IMR-90 (cell line): Measurements from ENCODE around the gene RIN1. TPM values are rescaled to one million over a fixed set of nuclear protein-coding genes. Genes with fewer than 3 reads are reported as not detected.

ENCODE experiments used
- ATAC-seq: fragments of 200-7000 bp; cut with Tn5 transposase; 2 replicates; pipeline ENCODE4 v1.9.1; 2020; ENCODE audit warnings: low read depth, mild to moderate bottlenecking, moderate library complexity
- BruUV-seq: library from RNA; stranded (reverse); fragments of 400-500 nt; replicated peaks from 2 replicates; lab custom pipeline; 2021; lab: Mats Ljungman, UMichigan
- CTCF ChIA-PET: fragments of 300-600 bp; formaldehyde crosslinking; extraction: SDS; loops from one replicate; lab custom pipeline; 2021; ENCODE audit warnings: antibody characterized with exemption; lab: Yijun Ruan, JAX
- POLR2A ChIA-PET: fragments of 300-600 bp; sonication (Branson Sonifier 250); formaldehyde crosslinking; loops from one replicate; lab custom pipeline; 2022; ENCODE audit warnings: antibody characterized with exemption; ENCODE audit not compliant: unreplicated experiment; lab: Charles Lee
- DNase-seq: peaks from one replicate; pipeline ENCODE4 v3.0.0; 2013
- H2AFZ ChIP-seq: replicated peaks from 2 replicates; pipeline ENCODE3; 2013; ENCODE audit warnings: low read length, mild to moderate bottlenecking; ENCODE audit not compliant: poor library complexity
- H2AK5ac ChIP-seq: 2 replicates; pipeline ENCODE4 v1.6.1; 2013; ENCODE audit warnings: low read depth, low read length, inconsistent platforms
- H2AK9ac ChIP-seq: replicated peaks from 2 replicates; pipeline ENCODE3; 2013; ENCODE audit warnings: mild to moderate bottlenecking, low read depth, low read length, moderate library complexity; ENCODE audit not compliant: poor library complexity
- H2BK120ac ChIP-seq: 2 replicates; pipeline ENCODE4 v1.6.1; 2013; ENCODE audit warnings: low read depth, low read length, inconsistent platforms
- H2BK15ac ChIP-seq: 3 replicates; pipeline ENCODE4 v1.6.1; 2013; ENCODE audit warnings: low read depth, low read length, inconsistent platforms
- H2BK20ac ChIP-seq: 2 replicates; pipeline ENCODE4 v1.6.1; 2013; ENCODE audit warnings: low read depth, mild to moderate bottlenecking, inconsistent platforms, low read length, moderate library complexity
- H2BK5ac ChIP-seq: 2 replicates; pipeline ENCODE4 v1.6.1; 2013; ENCODE audit warnings: mild to moderate bottlenecking, low read depth, low read length, inconsistent platforms; ENCODE audit not compliant: poor library complexity, severe bottlenecking
- H3K14ac ChIP-seq: replicated peaks from 2 replicates; pipeline ENCODE4 v1.6.1; 2013; ENCODE audit warnings: low read depth, low read length, inconsistent platforms
- H3K18ac ChIP-seq: 2 replicates; pipeline ENCODE4 v1.6.1; 2013; ENCODE audit warnings: low read depth, low read length, control low read depth
- H3K23ac ChIP-seq: 2 replicates; pipeline ENCODE4 v1.6.1; 2013; ENCODE audit warnings: low read depth, low read length, inconsistent platforms
- H3K27ac ChIP-seq: 2 replicates; pipeline ENCODE4 v1.5.1; 2013; ENCODE audit warnings: mild to moderate bottlenecking, control low read depth, low read length; ENCODE audit not compliant: insufficient read depth
- H3K27me3 ChIP-seq: 2 replicates; pipeline ENCODE4 v1.6.1; 2013; ENCODE audit warnings: low read length; ENCODE audit not compliant: control insufficient read depth, insufficient read depth
- H3K36me3 ChIP-seq: 2 replicates; pipeline ENCODE4 v1.6.1; 2013; ENCODE audit warnings: low read length, mixed read lengths; ENCODE audit not compliant: control insufficient read depth, insufficient read depth
- H3K4ac ChIP-seq: 2 replicates; pipeline ENCODE4 v1.6.1; 2013; ENCODE audit warnings: low read depth, low read length, inconsistent platforms
- H3K4me1 ChIP-seq: 2 replicates; pipeline ENCODE4 v1.6.1; 2013; ENCODE audit warnings: low read length, mixed read lengths; ENCODE audit not compliant: control insufficient read depth, insufficient read depth
- H3K4me2 ChIP-seq: 2 replicates; pipeline ENCODE4 v1.6.1; 2013; ENCODE audit warnings: low read depth, mild to moderate bottlenecking, control low read depth, low read length, moderate library complexity
- H3K4me3 ChIP-seq: 2 replicates; pipeline ENCODE4 v1.5.1; 2013; ENCODE audit warnings: low read depth, mild to moderate bottlenecking, control low read depth, low read length, moderate library complexity; ENCODE audit not compliant: insufficient read depth
- H3K56ac ChIP-seq: 2 replicates; pipeline ENCODE4 v1.6.1; 2013; ENCODE audit warnings: low read length, inconsistent platforms; ENCODE audit not compliant: insufficient read depth; ENCODE audit errors: extremely low read depth
- H3K79me1 ChIP-seq, 2 experiments: 2 replicates each; pipeline ENCODE4 v1.6.1; 2013; ENCODE audit warnings: low read length in 2 of 2, inconsistent platforms in 1 of 2, low read depth in 1 of 2
- H3K9ac ChIP-seq: 2 replicates; pipeline ENCODE4 v1.6.1; 2013; ENCODE audit warnings: low read depth, low read length, control low read depth
- H3K9me1 ChIP-seq: 2 replicates; pipeline ENCODE4 v1.6.1; 2013; ENCODE audit warnings: low read length, inconsistent platforms; ENCODE audit not compliant: insufficient read depth
- H3K9me3 ChIP-seq: 2 replicates; pipeline ENCODE4 v1.6.1; 2013; ENCODE audit warnings: low read length; ENCODE audit not compliant: control insufficient read depth, insufficient read depth
- H4K20me1 ChIP-seq: 2 replicates; pipeline ENCODE4 v1.6.1; 2013; ENCODE audit warnings: low read length, inconsistent platforms; ENCODE audit not compliant: insufficient read depth
- H4K5ac ChIP-seq: 2 replicates; pipeline ENCODE4 v1.6.1; 2013; ENCODE audit warnings: mild to moderate bottlenecking, low read depth, low read length, control low read depth
- H4K8ac ChIP-seq, 2 experiments: 2 replicates each; pipeline ENCODE4 v1.6.1; 2013; ENCODE audit warnings: low read depth in 2 of 2, low read length in 2 of 2, control low read depth in 1 of 2, inconsistent platforms in 1 of 2
- H4K91ac ChIP-seq: 2 replicates; pipeline ENCODE4 v1.6.1; 2013; ENCODE audit warnings: low read depth, low read length, inconsistent platforms; ENCODE audit not compliant: insufficient read depth
- BHLHE40 ChIP-seq: fragments of 150-350 bp; IDR thresholded peaks from 2 replicates; pipeline ENCODE4 v1.6.1; 2016; ENCODE audit warnings: mild to moderate bottlenecking, low read depth, low read length
- CEBPB ChIP-seq: IDR thresholded peaks from 2 replicates; pipeline ENCODE4 v1.6.1; 2012; ENCODE audit warnings: low read depth, low read length, improper control_type of control experiment
- CHD1 ChIP-seq: IDR thresholded peaks from 2 replicates; pipeline ENCODE4 v1.6.1; 2012; ENCODE audit warnings: low read depth, low read length, improper control_type of control experiment
- FOS ChIP-seq: fragments of 150-350 bp; IDR thresholded peaks from 2 replicates; pipeline ENCODE4 v1.6.1; 2016; ENCODE audit warnings: low read depth, low read length
- MAFK ChIP-seq: IDR thresholded peaks from 2 replicates; pipeline ENCODE4 v1.6.1; 2012; ENCODE audit warnings: low read depth, low read length, improper control_type of control experiment
- MAZ ChIP-seq: IDR thresholded peaks from 2 replicates; pipeline ENCODE4 v1.6.1; 2012; ENCODE audit warnings: low read depth, mild to moderate bottlenecking, low read length, improper control_type of control experiment, moderate library complexity, borderline replicate concordance
- MXI1 ChIP-seq: IDR thresholded peaks from 2 replicates; pipeline ENCODE4 v1.6.1; 2012; ENCODE audit warnings: low read depth, mild to moderate bottlenecking, low read length, moderate library complexity, borderline replicate concordance
- NFE2L2 ChIP-seq: fragments of 150-350 bp; IDR thresholded peaks from 2 replicates; pipeline ENCODE4 v1.6.1; 2016; ENCODE audit warnings: low read depth, mild to moderate bottlenecking, low read length
- RAD21 ChIP-seq: IDR thresholded peaks from 2 replicates; pipeline ENCODE4 v1.6.1; 2012; ENCODE audit warnings: low read length, improper control_type of control experiment
- RCOR1 ChIP-seq: IDR thresholded peaks from 2 replicates; pipeline ENCODE4 v1.6.1; 2012; ENCODE audit warnings: mild to moderate bottlenecking, low read length, improper control_type of control experiment; ENCODE audit not compliant: insufficient replicate concordance
- USF2 ChIP-seq: fragments of 150-350 bp; IDR thresholded peaks from 2 replicates; pipeline ENCODE4 v1.6.1; 2017; ENCODE audit warnings: mild to moderate bottlenecking, antibody characterized with exemption, low read length, low read depth
- WGBS, 2 experiments: methylation state at CpG; one replicate each; pipeline versions ENCODE4 v1.1.5 to v1.1.7; 2013; ENCODE audit warnings: missing lambda C conversion rate in 2 of 2; ENCODE audit not compliant: insufficient read length in 1 of 2; ENCODE audit errors: extremely low coverage in 2 of 2; 5-methylcytosine and 5-hydroxymethylcytosine counted together
- dilution Hi-C: fragments of 300-500 bp; cut with HindIII; formaldehyde crosslinking; loops from one replicate; pipeline ENCODE4 v1.14.3; 2018; ENCODE audit warnings: low sequenced_read_pairs; ENCODE audit not compliant: unreplicated experiment
- in situ Hi-C: fragments of 300-500 bp; cut with MboI; formaldehyde crosslinking; loops from 3 replicates; pipeline ENCODE4 v1.14.3; 2019; ENCODE audit warnings: low sequenced_read_pairs, inconsistent platforms, mixed read lengths
- intact Hi-C: fragments of 100-400 bp; cut with micrococcal nuclease; formaldehyde crosslinking; loops from 2 replicates; pipeline ENCODE4 v1.10.0; 2022
- polyA plus RNA-seq, 3 experiments: library from polyadenylated mRNA; depleted of rRNA; stranded (reverse); fragments of >200 nt; gene quantifications; 2 replicates each; pipeline ENCODE4 v1.2.3, GENCODE V29; 2012; ENCODE audit warnings: low replicate concordance in 1 of 3
- total RNA-seq: library from RNA; depleted of rRNA; stranded (reverse); fragments of >200 nt; gene quantifications from 2 replicates; pipeline ENCODE4 v1.2.3, GENCODE V29; 2012
- TF ChIP-seq, protein P1 (sequence below): fragments of 150-350 bp; IDR thresholded peaks from 2 replicates; pipeline ENCODE4 v1.6.1; 2016; ENCODE audit warnings: low read depth, mild to moderate bottlenecking, low read length, moderate library complexity, borderline replicate concordance

Gene RIN1
- total and polyA plus RNA-seq, 2 of the 4 experiments (the other 2 are of a cell fraction) = 9.9 to 20.8 TPM

GRCh38 chr11:66339686-66340483, 3.7 kb upstream of the RIN1 start:
- TF ChIP-seq RCOR1 (no peak), USF2 (no peak), NFE2L2 (no peak), CEBPB (no peak), BHLHE40 (no peak), FOS (no peak), MAFK (no peak), CHD1 (no peak), MXI1 (no peak), RAD21 (no peak), MAZ (no peak)
- TF ChIP-seq, protein P1, sequence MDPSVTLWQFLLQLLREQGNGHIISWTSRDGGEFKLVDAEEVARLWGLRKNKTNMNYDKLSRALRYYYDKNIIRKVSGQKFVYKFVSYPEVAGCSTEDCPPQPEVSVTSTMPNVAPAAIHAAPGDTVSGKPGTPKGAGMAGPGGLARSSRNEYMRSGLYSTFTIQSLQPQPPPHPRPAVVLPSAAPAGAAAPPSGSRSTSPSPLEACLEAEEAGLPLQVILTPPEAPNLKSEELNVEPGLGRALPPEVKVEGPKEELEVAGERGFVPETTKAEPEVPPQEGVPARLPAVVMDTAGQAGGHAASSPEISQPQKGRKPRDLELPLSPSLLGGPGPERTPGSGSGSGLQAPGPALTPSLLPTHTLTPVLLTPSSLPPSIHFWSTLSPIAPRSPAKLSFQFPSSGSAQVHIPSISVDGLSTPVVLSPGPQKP = no peak
- Histone ChIP-seq H3K36me3 (peaks cover 27% of the 10 kb centered on the region), H2BK120ac (no peak overlapping the region), H3K27ac (no peak overlapping the region), H2BK20ac (no peak overlapping the region), H4K20me1 (peaks cover 30% of the 10 kb centered on the region), H3K23ac (no peak overlapping the region), H2AK9ac (no peak overlapping the region), H3K79me1 (peaks cover 25 to 59% of the 10 kb centered on the region in 2 experiments; a peak in 3 of 4 replicates), H3K4ac (no peak overlapping the region), H4K91ac (no peak overlapping the region), H3K4me1 (peaks cover 20% of the 10 kb centered on the region), H3K27me3 (no peaks in the 10 kb centered on the region), H3K9me3 (no peaks in the 10 kb centered on the region), H2BK15ac (no peak overlapping the region), H3K18ac (no peak overlapping the region), H3K4me3 (no peak overlapping the region), H3K56ac (no peak overlapping the region), H3K4me2 (no peak overlapping the region), H3K9ac (no peak overlapping the region), H2AK5ac (no peak overlapping the region), H3K14ac (no peak overlapping the region), H2BK5ac (no peak overlapping the region), H2AFZ (no peak overlapping the region), H3K9me1 (no peaks in the 10 kb centered on the region), H4K8ac (no peak overlapping the region), H4K5ac (no peak overlapping the region)
- no peak for ATAC-seq
- ChIA-PET CTCF (no interaction called here), POLR2A (no interaction called here)
- no peak for DNase-seq
- in situ Hi-C loops (no loop called here), intact Hi-C loops (no loop called here), dilution Hi-C loops (no loop called here)
- 93% methylated on average over 10 of the region's 14 CpGs; no CpG with 5 or more reads in 1 of the 2 experiments for WGBS, 2 experiments
- no TSS peak for BruUV-seq
